Left kidney (tissue), 2 donors: ENCODE measurements around the gene CD68. TPM values are rescaled to one million over a fixed set of nuclear protein-coding genes. Genes with fewer than 3 reads are reported as not detected.

Source experiments
- DNase-seq: peaks from one replicate; pipeline ENCODE4 v3.0.0-alpha.2; 2013
- polyA plus RNA-seq: library from polyadenylated mRNA; unstranded; fragments of 120-200 nt; gene quantifications from one replicate; pipeline ENCODE4 v1.2.1, GENCODE V29; 2013; ENCODE audit not compliant: insufficient read length

CD68 gene
- polyA plus RNA-seq, 1 donor: 56.8 TPM

DNA sequence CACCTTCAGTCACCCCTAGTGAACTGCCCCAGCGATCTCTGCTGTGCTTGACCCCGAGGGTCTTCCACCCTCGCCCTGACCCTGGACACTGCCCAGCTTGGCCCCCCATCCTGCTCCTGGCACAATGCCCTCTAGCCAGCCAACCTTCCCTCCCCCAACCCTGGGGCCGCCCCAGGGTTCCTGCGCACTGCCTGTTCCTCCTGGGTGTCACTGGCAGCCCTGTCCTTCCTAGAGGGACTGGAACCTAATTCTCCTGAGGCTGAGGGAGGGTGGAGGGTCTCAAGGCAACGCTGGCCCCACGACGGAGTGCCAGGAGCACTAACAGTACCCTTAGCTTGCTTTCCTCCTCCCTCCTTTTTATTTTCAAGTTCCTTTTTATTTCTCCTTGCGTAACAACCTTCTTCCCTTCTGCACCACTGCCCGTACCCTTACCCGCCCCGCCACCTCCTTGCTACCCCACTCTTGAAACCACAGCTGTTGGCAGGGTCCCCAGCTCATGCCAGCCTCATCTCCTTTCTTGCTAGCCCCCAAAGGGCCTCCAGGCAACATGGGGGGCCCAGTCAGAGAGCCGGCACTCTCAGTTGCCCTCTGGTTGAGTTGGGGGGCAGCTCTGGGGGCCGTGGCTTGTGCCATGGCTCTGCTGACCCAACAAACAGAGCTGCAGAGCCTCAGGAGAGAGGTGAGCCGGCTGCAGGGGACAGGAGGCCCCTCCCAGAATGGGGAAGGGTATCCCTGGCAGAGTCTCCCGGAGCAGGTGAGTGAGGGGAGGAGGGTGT is 20.7 kb upstream of the CD68 start, which contains the start of gene TNFSF13:
Gene TNFSF13, plus strand, starts transcription at position 207 of the 776 bp plus-strand sequence. Its CDS starts 290 bp downstream, at position 497.
- no peak for DNase-seq

DNA sequence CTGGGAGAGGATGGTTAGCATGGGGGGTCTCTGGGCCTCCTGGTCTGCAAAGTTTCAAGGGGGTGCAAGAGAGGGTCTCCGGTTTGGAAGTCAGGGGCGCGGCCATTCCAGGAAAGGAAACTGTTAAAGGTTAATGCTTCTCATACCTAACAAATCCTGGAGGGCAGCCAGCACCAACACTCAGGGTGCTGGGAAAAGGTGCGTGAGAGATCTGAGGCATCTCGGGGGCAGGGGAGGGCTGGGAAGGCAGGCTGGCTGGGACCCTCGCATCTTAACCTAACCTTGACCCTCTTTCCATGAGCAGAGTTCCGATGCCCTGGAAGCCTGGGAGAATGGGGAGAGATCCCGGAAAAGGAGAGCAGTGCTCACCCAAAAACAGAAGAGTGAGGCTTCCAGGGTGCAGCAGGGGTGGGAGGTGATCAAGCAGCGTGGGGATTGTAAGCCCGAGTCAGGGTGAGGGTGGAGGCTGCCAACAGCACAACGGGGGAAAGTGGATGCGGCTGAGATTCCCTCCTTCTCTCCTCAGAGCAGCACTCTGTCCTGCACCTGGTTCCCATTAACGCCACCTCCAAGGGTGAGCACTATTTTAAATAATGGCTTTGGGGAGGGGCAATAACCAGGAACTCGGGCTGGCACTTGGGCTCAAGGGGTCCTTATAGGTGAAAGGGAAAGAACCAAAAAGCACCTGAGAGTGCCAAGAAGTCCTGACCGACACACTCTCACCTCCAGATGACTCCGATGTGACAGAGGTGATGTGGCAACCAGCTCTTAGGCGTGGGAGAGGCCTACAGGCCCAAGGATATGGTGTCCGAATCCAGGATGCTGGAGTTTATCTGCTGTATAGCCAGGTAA is 19.9 kb upstream of the CD68 start:
- no peak for DNase-seq

DNA sequence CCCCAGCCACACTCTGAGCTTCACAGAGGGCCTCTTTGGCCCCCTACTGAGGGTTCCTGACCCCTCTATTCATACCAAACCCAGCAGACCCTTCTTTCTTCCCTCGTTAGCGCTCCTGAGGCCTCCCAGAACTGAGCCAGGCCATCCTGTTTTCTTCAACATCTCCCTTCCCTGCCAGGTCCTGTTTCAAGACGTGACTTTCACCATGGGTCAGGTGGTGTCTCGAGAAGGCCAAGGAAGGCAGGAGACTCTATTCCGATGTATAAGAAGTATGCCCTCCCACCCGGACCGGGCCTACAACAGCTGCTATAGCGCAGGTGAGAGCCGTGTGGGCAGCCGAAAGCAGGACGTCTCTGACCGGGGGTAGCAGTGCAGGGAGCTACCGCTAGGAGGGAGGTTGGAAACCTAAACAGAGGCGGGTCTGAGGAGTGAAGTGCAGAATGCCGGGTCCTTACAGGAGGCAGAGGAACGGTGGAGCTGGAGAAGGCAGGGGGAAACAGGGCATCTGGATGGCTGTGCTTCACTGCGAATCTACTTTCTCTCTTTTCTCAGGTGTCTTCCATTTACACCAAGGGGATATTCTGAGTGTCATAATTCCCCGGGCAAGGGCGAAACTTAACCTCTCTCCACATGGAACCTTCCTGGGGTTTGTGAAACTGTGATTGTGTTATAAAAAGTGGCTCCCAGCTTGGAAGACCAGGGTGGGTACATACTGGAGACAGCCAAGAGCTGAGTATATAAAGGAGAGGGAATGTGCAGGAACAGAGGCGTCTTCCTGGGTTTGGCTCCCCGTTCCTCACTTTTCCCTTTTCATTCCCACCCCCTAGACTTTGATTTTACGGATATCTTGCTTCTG is 19.0 kb upstream of the CD68 start:
- no peak for DNase-seq

DNA sequence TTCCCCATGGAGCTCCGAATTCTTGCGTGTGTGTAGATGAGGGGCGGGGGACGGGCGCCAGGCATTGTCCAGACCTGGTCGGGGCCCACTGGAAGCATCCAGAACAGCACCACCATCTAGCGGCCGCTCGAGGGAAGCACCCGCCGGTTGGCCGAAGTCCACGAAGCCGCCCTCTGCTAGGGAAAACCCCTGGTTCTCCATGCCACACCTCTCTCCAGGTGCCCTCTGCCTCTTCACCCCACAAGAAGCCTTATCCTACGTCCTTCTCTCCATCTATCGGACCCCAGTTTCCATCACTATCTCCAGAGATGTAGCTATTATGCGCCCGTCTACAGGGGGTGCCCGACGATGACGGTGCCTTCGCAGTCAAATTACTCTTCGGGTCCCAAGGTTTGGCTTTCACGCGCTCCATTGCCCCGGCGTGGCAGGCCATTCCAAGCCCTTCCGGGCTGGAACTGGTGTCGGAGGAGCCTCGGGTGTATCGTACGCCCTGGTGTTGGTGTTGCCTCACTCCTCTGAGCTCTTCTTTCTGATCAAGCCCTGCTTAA is 18.3 kb upstream of the CD68 start:
- DNase-seq: peak; percentile 87

DNA sequence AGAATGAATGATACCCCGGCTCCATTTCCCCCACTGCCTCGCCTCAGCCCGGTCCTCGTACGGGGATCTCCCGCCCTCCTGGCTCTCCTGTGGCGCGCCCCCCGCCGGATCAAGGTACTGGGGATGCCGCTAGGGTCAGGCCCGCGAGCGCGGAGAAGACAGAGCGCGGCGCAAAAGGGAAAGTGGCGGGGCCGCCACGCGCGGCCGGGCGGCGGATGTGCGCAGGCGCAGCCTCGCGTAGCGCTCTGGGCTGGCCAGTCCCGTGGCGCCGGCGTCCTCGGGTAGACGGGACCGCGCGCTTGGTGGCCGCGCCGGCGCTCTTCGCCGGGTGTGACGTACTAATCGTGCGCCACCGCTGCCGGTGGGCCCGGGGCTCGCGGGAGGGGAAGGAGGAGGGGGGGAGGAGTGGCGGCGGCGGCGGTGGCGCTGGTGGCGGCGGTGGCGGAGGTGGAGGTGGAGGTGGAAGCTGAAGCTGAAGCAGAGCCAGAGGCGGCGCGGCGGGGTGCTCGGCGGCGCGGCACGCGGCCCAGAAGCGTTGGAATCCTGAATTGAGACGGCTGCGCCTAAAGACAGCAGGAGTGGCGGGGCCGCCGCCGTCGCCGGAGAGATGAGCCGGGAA is 17.7 kb upstream of the CD68 start, which contains the start of gene SENP3:
Gene SENP3, plus strand, starts transcription at position 331 of the 619 bp plus-strand sequence. CDS start 1,158 bp downstream, outside the sequence.
- peak; percentile 88 for DNase-seq

DNA sequence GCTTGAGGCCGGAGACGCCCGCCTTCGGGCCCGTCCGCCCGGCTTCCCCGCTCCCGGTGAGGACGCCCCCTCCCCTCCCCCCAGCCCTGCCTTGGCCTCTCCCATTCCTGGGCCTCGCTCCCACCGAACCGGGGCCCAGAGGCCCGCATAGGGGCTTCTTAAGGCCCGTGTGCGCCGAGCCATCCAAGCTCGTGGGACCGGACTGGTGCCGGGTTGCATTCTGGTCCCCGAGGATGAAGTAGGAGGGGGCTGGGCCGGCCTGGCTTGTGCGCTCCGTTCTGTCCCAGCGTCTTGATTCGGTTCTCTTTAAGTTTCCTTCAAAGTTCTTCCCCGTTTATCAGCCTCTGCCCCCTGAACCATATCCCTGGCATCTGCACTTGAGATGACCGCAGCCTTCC is 17.2 kb upstream of the CD68 start:
- DNase-seq: no peak

DNA sequence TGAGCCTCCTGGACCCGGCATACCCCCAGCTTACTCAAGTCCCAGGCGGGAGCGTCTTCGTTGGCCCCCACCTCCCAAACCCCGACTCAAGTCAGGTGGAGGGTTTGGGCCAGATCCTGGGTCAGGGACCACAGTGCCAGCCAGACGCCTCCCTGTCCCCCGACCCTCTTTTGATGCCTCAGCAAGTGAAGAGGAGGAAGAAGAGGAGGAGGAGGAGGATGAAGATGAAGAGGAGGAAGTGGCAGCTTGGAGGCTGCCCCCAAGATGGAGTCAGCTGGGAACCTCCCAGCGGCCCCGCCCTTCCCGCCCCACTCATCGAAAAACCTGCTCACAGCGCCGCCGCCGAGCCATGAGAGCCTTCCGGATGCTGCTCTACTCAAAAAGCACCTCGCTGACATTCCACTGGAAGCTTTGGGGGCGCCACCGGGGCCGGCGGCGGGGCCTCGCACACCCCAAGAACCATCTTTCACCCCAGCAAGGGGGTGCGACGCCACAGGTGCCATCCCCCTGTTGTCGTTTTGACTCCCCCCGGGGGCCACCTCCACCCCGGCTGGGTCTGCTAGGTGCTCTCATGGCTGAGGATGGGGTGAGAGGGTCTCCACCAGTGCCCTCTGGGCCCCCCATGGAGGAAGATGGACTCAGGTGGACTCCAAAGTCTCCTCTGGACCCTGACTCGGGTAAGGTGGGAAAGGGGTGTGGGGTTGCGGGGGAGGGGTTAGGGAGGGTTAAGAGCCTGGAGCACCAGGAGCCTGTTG is 16.1 kb upstream of the CD68 start:
- no peak for DNase-seq

DNA sequence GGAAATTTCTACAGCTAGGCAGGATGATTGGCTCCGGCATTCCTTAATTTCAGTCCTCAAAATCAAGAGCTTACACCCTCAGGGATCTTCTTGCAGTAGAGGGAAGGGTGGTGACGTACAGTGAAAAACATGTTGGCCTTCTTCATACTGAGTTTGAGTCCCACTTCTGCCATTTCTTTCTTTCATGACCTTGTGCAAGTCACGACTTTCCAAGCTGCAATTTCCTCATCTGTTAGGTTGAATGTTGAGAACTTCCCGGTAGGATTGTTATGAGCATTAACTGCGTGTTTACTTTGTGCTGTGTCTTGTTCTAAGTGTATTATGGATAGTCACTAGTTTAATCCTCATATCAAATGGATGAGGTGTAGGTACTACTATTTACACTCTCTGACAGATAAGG is 9.9 kb upstream of the CD68 start:
- no peak for DNase-seq

DNA sequence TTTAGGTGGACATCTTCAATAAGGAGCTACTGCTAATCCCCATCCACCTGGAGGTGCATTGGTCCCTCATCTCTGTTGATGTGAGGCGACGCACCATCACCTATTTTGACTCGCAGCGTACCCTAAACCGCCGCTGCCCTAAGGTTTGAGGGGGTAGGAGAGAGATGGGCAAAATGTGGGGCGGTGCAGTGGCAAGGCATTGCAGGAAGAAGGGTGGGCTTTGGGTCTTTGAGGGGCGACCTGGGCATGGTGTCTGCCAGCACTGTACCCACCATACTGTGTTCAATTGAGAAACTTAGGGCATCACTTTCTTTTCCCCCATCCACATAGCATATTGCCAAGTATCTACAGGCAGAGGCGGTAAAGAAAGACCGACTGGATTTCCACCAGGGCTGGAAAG is 9.1 kb upstream of the CD68 start:
- DNase-seq: no peak

DNA sequence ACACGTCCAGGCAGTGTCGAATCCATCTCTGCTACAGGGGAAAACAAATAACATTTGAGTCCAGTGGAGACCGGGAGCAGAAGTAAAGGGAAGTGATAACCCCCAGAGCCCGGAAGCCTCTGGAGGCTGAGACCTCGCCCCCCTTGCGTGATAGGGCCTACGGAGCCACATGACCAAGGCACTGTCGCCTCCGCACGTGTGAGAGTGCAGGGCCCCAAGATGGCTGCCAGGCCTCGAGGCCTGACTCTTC is 7.2 kb upstream of the CD68 start:
- DNase-seq: no peak

DNA sequence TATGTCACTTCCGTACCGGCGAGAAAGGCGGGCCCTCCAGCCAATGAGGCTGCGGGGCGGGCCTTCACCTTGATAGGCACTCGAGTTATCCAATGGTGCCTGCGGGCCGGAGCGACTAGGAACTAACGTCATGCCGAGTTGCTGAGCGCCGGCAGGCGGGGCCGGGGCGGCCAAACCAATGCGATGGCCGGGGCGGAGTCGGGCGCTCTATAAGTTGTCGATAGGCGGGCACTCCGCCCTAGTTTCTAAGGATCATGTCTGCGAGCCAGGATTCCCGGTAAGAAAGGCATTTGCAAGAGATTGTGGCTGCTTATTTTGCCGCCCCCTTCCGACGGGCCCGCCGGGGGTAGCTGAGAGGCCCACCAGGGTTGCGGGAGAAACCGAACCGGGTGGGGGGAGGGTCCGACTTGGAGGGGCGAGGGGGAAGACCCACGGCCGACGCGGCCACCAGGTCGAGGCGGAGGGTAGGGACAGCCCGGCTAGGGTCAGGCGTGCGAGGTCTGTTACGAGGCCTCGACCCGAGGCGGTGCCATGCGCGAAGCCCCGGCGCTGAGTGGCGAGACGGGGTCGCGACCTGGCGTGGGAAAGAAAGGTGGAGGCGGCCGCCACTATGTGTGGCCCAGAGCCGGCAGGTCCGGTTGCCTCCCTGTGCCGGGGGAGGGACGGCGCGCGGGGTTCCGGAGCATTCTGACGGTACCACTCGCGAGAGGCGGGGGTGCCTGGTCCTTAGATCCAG is 6.7 kb upstream of the CD68 start:
- DNase-seq: peak; percentile 99

DNA sequence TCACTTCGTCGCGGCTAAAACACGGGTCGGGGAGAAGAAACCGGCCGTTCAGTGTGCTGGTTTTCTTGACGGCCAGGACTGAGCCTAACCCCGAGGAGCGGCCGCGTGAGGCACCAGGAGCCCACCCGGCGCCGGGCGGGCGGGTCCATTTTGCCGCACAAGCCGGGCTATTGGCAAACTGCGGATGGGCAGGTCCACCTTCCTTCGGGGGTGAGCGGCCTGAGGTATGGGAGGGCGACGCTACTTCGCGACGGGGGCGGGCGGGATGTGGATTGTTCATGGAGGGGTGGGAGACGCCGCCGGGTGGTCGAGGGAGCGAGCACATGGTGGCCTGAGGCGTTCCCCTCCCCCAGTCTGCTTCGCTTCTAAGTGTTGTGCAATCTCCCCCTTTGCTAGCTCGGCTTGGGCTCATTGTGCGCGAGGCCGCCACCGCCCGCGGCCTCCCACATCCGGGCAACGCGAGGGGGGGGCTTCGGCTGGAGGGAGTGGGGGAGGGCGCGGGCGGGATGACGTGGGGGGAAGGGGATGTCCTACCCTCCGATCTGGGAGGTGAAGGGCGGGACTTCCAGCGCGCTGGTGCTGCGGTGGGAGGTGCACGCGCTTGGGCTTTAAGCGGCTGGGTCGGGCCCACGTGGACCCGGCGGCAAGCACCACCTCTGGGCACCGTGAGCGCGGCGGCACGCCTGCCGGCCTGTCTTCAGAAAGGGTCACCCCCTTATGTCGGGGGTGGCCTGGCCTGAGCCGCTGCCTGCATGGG is 5.9 kb upstream of the CD68 start:
- DNase-seq: peak; percentile 89

DNA sequence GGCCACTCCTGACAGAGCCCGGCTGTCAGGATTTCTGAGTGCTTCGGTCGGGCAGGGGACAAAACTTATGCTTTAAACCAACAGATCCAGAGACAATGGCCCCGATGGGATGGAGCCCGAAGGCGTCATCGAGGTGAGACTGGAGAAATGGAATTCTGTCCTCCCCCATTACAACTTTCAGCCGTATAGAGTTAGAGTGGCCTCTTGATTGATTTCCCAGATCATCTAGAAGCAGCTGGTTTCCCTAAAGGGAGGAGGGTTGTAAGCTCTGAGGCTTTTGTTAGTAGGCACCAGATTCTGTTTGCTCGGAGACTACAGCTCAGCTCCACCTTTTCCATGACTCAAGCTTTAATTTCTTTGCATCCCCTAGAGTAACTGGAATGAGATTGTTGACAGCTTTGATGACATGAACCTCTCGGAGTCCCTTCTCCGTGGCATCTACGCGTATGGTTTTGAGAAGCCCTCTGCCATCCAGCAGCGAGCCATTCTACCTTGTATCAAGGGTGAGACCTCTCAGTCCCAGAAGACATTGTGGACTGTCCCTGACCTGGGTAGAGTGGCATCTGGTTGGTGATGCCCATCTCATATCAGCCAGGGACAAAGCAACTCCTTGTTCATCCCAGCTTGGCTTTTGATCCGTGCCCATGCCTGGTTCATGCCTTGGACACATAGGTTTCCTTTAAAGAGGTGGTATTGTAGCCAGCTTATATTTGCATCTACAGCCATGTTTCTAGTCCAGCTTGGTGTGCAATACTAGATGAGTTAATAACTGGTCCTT is 5.1 kb upstream of the CD68 start:
- DNase-seq: no peak

DNA sequence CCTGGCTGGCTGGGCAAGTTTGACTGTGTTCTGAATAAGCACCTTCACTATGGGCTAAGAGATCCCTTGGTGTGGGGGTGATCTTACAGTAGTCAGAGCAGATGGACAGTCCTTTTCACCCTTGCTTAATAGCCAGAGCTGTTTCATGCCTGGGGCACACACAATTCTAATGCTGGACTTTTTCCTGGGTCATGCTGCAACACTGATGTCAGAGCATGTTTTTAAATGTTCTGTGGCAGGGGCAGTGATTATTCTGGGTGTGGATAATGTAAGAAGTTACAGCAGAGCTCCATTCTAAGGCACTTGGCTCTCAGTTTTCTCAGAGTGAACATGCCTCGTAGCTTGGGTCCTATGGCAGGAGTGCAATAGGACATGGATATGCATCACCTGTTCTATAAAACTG is 4.0 kb upstream of the CD68 start:
- DNase-seq: no peak

DNA sequence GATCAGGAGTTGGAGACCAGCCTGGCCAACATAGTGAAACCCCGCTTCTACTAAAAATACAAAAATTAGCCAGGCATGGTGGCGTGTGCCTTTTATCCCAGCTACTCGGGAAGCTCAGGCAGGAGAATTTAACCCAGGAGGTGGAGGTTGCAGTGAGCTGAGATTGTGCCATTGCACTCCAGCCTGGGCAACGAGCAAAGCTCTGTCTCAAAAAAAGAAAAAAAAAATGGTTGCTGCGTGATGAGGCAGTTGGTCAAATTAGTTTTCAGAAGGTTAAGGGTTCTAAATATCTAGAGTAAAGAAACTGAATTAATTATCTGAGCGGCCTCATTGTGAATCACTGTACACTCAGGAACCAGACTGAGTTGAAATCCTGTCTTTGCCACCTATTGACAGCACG is 3.5 kb upstream of the CD68 start:
- DNase-seq: no peak

DNA sequence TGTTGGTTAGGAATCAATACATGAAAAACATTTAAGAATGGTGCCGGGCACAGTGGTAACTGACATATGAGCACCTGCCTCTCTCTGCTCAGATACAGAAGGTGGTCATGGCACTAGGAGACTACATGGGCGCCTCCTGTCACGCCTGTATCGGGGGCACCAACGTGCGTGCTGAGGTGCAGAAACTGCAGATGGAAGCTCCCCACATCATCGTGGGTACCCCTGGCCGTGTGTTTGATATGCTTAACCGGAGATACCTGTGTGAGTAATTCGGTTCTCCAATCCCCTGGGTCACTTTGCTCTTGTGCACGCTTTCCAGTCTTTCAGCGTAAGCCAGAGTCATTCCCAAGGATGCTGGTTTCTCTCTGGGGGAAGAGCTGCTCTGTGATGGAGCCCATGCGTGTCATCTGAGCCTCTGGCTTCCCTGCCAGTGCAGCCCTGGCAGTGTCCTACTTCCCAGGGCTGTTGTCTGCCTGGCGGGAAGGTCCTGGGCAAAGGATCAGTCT is 3.0 kb upstream of the CD68 start:
- DNase-seq: no peak

DNA sequence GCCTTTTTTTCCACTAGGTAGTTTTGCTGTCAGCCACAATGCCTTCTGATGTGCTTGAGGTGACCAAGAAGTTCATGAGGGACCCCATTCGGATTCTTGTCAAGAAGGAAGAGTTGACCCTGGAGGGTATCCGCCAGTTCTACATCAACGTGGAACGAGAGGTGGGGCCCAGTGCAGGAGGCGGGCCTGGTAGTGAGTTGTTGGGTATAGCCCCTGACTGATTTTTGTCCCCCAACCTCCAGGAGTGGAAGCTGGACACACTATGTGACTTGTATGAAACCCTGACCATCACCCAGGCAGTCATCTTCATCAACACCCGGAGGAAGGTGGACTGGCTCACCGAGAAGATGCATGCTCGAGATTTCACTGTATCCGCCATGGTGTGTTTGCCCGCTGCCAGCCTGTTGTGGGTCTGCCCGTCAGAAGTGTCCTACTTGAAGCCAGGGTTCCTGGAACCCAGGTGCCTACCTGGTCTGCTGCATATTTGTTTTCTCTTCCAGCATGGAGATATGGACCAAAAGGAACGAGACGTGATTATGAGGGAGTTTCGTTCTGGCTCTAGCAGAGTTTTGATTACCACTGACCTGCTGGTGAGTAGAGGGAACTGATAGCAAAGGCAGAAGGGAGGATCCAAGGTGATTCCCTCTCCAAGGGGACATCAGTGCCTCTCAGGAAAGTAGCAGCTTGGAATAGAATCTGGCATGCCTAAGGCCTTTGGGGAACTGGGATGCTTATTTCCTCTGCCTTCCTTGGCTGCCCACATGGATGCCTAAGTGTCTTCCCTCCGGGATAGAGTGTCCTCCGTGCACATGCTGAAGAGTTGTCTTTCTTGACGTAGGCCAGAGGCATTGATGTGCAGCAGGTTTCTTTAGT is 1.9 kb upstream of the CD68 start:
- no peak for DNase-seq
